Fibroblast of lung (primary cell): Measurements from ENCODE around the gene BBOF1. TPM values are rescaled to one million over a fixed set of nuclear protein-coding genes. Genes with fewer than 3 reads are reported as not detected.

Experiments used
- DNase-seq, 2 donors: peaks; one replicate each; pipeline versions ENCODE4 v3.0.0 to v3.0.0-alpha.2; 2010; ENCODE audit warnings: low read depth in 2 of 2
- H2AFZ ChIP-seq: 2 replicates; pipeline ENCODE4 v1.5.1; 2012; ENCODE audit warnings: low read length, control low read depth, inconsistent platforms
- H3K27ac ChIP-seq: 2 replicates; pipeline ENCODE4 v1.5.1; 2011; ENCODE audit warnings: low read length, control low read depth; ENCODE audit not compliant: insufficient read depth
- H3K27me3 ChIP-seq: 2 replicates; pipeline ENCODE4 v1.5.1; 2011; ENCODE audit warnings: mild to moderate bottlenecking, low read length; ENCODE audit not compliant: control insufficient read depth, insufficient read depth
- H3K36me3 ChIP-seq: 2 replicates; pipeline ENCODE4 v1.5.1; 2011; ENCODE audit warnings: low read length; ENCODE audit not compliant: control insufficient read depth, insufficient read depth
- H3K4me1 ChIP-seq: 2 replicates; pipeline ENCODE4 v1.5.1; 2011; ENCODE audit warnings: low read length; ENCODE audit not compliant: control insufficient read depth, insufficient read depth; ENCODE audit errors: extremely low read depth
- H3K4me2 ChIP-seq: 2 replicates; pipeline ENCODE4 v1.5.1; 2011; ENCODE audit warnings: low read length, control low read depth; ENCODE audit not compliant: insufficient read depth; ENCODE audit errors: extremely low read depth
- H3K4me3 ChIP-seq, 4 experiments: fragments of 200-600 bp in 1 of 4; sonication (generic) in 1 of 4; replicated peaks in 1 of 4; 2 replicates each; pipeline ENCODE4 v1.5.1; 2011 to 2016; ENCODE audit warnings: low read length in 4 of 4, low read depth in 3 of 4, mild to moderate bottlenecking in 3 of 4, control low read depth in 2 of 4, inconsistent platforms in 1 of 4, mixed read lengths in 1 of 4; ENCODE audit not compliant: insufficient read depth in 1 of 4; ENCODE audit errors: control extremely low read depth in 1 of 4
- H3K79me2 ChIP-seq: 2 replicates; pipeline ENCODE4 v1.5.1; 2012; ENCODE audit warnings: mild to moderate bottlenecking, low read length, inconsistent platforms; ENCODE audit not compliant: control insufficient read depth, insufficient read depth
- H3K9ac ChIP-seq: 2 replicates; pipeline ENCODE4 v1.5.1; 2011; ENCODE audit warnings: mild to moderate bottlenecking, low read length, control low read depth; ENCODE audit not compliant: insufficient read depth
- H3K9me3 ChIP-seq: 2 replicates; pipeline ENCODE4 v1.5.1; 2012; ENCODE audit warnings: low read depth, low read length; ENCODE audit not compliant: control insufficient read depth, insufficient read depth
- H4K20me1 ChIP-seq: 2 replicates; pipeline ENCODE4 v1.5.1; 2011; ENCODE audit warnings: low read length; ENCODE audit not compliant: control insufficient read depth, insufficient read depth; ENCODE audit errors: extremely low read depth
- CTCF ChIP-seq, 2 donors: IDR thresholded peaks in 1 of 2; conservative IDR thresholded peaks in 1 of 2; 1 replicate in 1 of 2; 2 replicates in 1 of 2; pipeline ENCODE4 v1.5.1; 2011 to 2012; ENCODE audit warnings: low read length in 2 of 2, control low read depth in 1 of 2, inconsistent platforms in 1 of 2, low read depth in 1 of 2, mild to moderate bottlenecking in 1 of 2
- EZH2 ChIP-seq: IDR thresholded peaks from 2 replicates; pipeline ENCODE4 v1.5.1; 2012; ENCODE audit warnings: low read length, control low read depth, mild to moderate bottlenecking; ENCODE audit errors: missing control alignments
- polyA minus RNA-seq: library from RNA; depleted of rRNA, polyadenylated mRNA; stranded (reverse); fragments of >200 nt; gene quantifications from 2 replicates; pipeline ENCODE4 v1.2.3, GENCODE V29; 2011; ENCODE audit warnings: low replicate concordance
- polyA plus RNA-seq, 2 donors: library from polyadenylated mRNA; depleted of rRNA in 1 of 2; stranded (reverse) in 1 of 2; unstranded in 1 of 2; fragments of >200 nt; gene quantifications; 2 replicates each; pipeline ENCODE4 v1.2.1, GENCODE V29; 2011 to 2012; ENCODE audit warnings: missing spikeins in 1 of 2
- total RNA-seq: library from RNA; depleted of rRNA; stranded (reverse); fragments of >200 nt; gene quantifications from 2 replicates; pipeline ENCODE4 v1.2.1, GENCODE V29; 2014

BBOF1 gene, protein sequence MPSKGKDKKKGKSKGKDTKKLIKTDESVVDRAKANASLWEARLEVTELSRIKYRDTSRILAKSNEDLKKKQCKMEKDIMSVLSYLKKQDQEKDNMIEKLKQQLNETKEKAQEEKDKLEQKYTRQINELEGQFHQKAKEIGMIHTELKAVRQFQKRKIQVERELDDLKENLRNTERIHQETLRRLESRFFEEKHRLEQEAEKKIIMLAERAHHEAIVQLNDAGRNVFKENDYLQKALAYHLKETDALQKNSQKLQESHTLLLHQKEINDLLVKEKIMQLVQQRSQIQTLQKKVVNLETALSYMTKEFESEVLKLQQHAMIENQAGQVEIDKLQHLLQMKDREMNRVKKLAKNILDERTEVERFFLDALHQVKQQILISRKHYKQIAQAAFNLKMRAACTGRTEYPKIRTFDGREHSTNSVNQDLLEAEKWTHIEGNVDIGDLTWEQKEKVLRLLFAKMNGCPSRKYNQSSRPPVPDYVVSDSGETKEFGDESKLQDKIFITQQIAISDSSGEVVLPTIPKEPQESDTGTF
- 3.8 and 4.4 TPM in 2 replicates for total RNA-seq
- 3.0 and 7.8 TPM in 2 replicates for polyA plus RNA-seq
- polyA plus RNA-seq (2012) = 3.1 and 7.5 TPM in 2 replicates
- 0.12 TPM in 1 of 2 replicates, not detected in the other for polyA minus RNA-seq

DNA sequence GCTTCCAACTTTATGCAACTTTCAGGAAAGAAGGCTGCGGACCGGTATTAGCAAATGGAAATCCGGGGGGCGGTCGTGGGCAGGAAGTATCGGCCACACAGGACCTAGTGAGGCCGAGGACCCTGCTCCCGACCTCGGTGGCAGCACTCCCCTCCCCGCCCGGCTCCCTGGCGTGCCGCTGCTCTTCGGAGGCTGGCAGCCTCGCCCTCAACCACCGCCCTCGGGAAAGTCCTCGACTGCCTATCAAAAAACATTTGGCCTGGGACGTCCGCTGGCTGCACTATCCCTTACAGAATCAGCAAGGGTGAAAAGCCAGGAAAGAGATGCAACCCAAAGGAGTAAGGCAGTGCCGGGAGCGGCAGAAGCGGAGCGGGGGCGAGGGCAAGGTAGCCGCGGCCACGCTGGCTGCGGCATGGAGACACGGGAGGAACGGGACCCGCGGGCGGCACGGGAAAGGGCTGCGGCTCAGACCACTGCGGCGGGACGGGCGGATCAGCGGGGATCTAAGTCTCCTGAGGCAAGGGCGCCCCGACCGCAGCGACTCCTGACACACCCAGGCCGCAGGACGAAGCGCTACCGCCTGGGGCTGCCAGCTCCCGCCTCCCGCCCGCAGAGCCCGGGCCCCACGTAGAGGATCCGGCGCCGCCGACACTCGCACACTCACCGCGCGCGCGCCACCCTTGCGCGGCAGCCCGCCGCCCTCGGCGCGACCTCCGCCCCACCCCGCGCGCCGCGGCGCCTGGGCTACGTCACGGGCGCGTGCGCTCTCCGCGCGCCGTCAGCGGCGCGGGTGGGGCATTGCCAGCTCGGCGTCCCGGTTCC is at the start of gene BBOF1, which contains the start of gene ENTPD5:
TSS of gene BBOF1 (plus strand) at position 764 of the 822 bp plus-strand sequence. CDS start 130 bp downstream, outside the sequence.
TSS of gene ENTPD5 (minus strand) at position 703 of the 822 bp plus-strand sequence. CDS start 31,186 bp downstream, outside the sequence.
- TF ChIP-seq CTCF (conservative IDR thresholded peaks at IDR 0.05 in 1 of 2, IDR thresholded peaks at IDR 0.05 in 1 of 2; ENCODE audit: low read depth in 1 of 2, low read length in 2 of 2) (no peak), EZH2 (no peak)
- Histone ChIP-seq H2AFZ (peak within 1 kb of the TSS; percentile 88), H3K9ac (peak within 1 kb of the TSS; percentile 99), H4K20me1 (no peaks in the 10 kb centered on the region), H3K4me1 (no peaks in the 10 kb centered on the region), H3K9me3 (no peaks in the 10 kb centered on the region), H3K27me3 (no peaks in the 10 kb centered on the region), H3K79me2 (no peaks in the 10 kb centered on the region), H3K4me3 (peak within 1 kb of the TSS; percentile 85 to 97 (median 94)), H3K36me3 (no peaks in the 10 kb centered on the region), H3K4me2 (peak within 1 kb of the TSS; percentile 86), H3K27ac (peak within 1 kb of the TSS; percentile 100)
- peak; percentile 82 to 86 for DNase-seq

- Histone ChIP-seq H3K27ac (no peak overlapping the region), H3K36me3 (peaks cover 2% of the 10 kb centered on the region), H3K4me1 (no peaks in the 10 kb centered on the region), H4K20me1 (no peaks in the 10 kb centered on the region), H3K4me3 (no peak overlapping the region), H3K9me3 (no peaks in the 10 kb centered on the region), H3K79me2 (no peaks in the 10 kb centered on the region), H3K9ac (no peak overlapping the region), H3K4me2 (no peak overlapping the region), H3K27me3 (no peaks in the 10 kb centered on the region), H2AFZ (no peak overlapping the region)
- no peak for TF ChIP-seq EZH2
- TF ChIP-seq CTCF (conservative IDR thresholded peaks at IDR 0.05 in 1 of 2, IDR thresholded peaks at IDR 0.05 in 1 of 2; ENCODE audit: low read depth in 1 of 2, low read length in 2 of 2) = no peak
- no peak for DNase-seq
Measured at GRCh38 chr14:73973497-73973896, 45.7 kb upstream of the BBOF1 start.

DNA sequence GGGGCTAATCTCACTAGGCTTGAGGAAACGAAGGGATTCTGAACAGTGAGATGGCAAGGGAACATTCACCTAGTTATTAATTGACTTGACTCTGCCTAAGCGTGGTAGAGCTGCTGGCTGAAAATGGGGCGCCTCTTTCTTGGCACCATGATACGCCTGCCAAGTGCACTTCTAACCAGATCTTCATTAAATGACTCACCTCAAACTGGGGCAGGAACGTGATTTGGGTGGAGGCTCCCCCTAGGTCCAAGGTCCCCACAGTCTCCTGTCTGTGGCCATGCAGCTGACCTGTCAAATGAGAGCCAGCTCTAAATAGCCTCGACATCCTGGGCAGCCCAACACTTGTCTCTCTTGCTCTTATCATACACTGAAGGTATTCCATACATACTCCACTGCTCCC is 43.0 kb upstream of the BBOF1 start:
- H3K4me1 ChIP-seq = no peaks in the 10 kb centered on the region
- no peak overlapping the region for H2AFZ ChIP-seq
- no peaks in the 10 kb centered on the region for H3K27me3 ChIP-seq
- no peak overlapping the region for H3K4me2 ChIP-seq
- no peak overlapping the region for H3K9ac ChIP-seq
- no peaks in the 10 kb centered on the region for H4K20me1 ChIP-seq
- no peaks in the 10 kb centered on the region for H3K79me2 ChIP-seq
- H3K27ac ChIP-seq = no peak overlapping the region
- TF ChIP-seq EZH2 (no peak), CTCF (conservative IDR thresholded peaks at IDR 0.05 in 1 of 2, IDR thresholded peaks at IDR 0.05 in 1 of 2; ENCODE audit: low read depth in 1 of 2, low read length in 2 of 2) (no peak)
- H3K9me3 ChIP-seq = no peaks in the 10 kb centered on the region
- no peak overlapping the region for H3K4me3 ChIP-seq
- no peak for DNase-seq
- peaks cover 2% of the 10 kb centered on the region for H3K36me3 ChIP-seq
